ENCODE results near the gene TAOK3. TPM values are rescaled to one million over a fixed set of nuclear protein-coding genes. Genes with fewer than 3 reads are reported as not detected.

TAOK3 gene
- total and polyA plus RNA-seq, 9 of the 15 experiments (the other 6 are each of a cell fraction or from before 2014, with no cell fraction given) = 24.3 to 83.5 (median 47.1) TPM

DNA sequence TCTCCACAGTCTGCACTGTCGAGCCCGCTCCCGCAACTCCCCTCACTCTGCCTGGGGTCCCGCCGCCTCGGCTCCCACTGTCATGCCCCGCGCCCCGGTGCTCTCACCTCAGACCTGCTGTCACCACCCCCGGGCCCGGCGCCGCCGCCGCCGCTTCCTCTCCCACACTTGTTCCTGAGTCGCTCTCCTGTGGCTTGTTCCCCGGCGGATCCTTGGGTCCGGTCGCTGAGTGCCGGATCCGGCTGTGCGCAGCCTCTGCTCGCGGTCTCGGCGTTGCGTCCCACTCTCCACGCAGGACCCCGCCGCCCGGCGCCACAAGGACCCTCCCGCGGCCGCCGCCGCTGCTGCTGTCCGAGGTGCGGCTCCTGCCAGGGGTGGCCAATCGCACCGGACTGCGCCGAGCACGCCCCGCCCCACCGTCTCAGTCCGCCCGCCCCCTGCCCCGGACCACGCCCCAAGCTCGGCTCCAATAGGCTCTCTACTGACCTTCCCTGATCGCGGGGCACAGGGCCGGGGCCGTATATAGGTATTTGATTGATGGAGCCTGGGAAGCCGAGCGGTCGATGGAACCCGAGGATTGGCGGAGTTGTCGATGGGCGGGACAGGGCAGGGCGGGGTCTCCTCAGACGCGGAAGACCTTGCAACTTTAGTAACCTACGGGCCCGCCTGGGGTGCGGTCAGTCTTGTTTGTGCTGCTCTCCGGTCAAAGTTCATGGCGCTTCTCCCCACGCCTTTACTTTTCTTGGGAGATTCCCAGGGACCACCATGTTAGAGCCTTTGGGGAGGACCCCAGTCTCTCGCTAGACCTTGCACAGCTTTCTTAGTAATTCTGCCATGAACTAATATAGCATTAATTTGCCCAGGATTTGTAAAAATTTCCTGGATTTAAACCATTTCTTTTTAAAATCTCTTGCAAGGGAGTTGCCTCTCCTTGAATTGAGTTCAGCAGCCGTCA, at the start of gene TAOK3 (continued):
- TF ChIP-seq HMG20A (CRISPR knock-in tag; conservative IDR thresholded peaks at IDR 0.05) = no peak
- TF ChIP-seq KLF16 (IDR thresholded peaks at IDR 0.05) = no peak
- peak; percentile 45; the same call in 1 of the 2 replicates for TF ChIP-seq GTF2E2 (tag; IDR thresholded peaks at IDR 0.05)
- no peak for TF ChIP-seq SMARCB1 (IDR thresholded peaks at IDR 0.05; ENCODE audit: insufficient read length, low read depth)
- TF ChIP-seq ATF6 (CRISPR knock-in tag; IDR thresholded peaks at IDR 0.05) = no peak
- peak; percentile 60; the same call in 1 of the 2 replicates for TF ChIP-seq GABPB1 (CRISPR knock-in tag; IDR thresholded peaks at IDR 0.05)
- TF ChIP-seq USF1 (CRISPR knock-in tag; IDR thresholded peaks at IDR 0.05) = no peak
- TF ChIP-seq L3MBTL2 (IDR thresholded peaks at IDR 0.05) = peak; percentile 85
- TF ChIP-seq PTTG1 (tag; IDR thresholded peaks at IDR 0.05; ENCODE audit: low read depth) = no peak
- no peak for TF ChIP-seq ETS2 (tag; IDR thresholded peaks at IDR 0.05; ENCODE audit: borderline replicate concordance, poor library complexity, severe bottlenecking)
- no peak for TF ChIP-seq PRPF4 (IDR thresholded peaks at IDR 0.05; ENCODE audit: insufficient read depth, low read depth, low read length, poor library complexity, severe bottlenecking)
- TF ChIP-seq CEBPB (tag; IDR thresholded peaks at IDR 0.05) = no peak
- no peak for TF ChIP-seq ZNF717 (CRISPR knock-in tag; IDR thresholded peaks at IDR 0.05)
- no peak for TF ChIP-seq IRF1 (CRISPR knock-in tag; IDR thresholded peaks at IDR 0.05; ENCODE audit: borderline replicate concordance)
- no peak for TF ChIP-seq ZNF280B (CRISPR knock-in tag; IDR thresholded peaks at IDR 0.05)
- TF ChIP-seq ETV6 (IDR thresholded peaks at IDR 0.05; ENCODE audit: borderline replicate concordance in 1 of 2, low read depth in 2 of 2, low read length in 1 of 2) = no peak
- TF ChIP-seq ETV6 (CRISPR knock-in tag; IDR thresholded peaks at IDR 0.05; ENCODE audit: borderline replicate concordance) = no peak
- TF ChIP-seq OTX1 (CRISPR knock-in tag; IDR thresholded peaks at IDR 0.05) = no peak
- TF ChIP-seq BCOR (IDR thresholded peaks at IDR 0.05) = peak; percentile 35; the same call in 1 of the 2 replicates
- TF ChIP-seq PHF8 (IDR thresholded peaks at IDR 0.05; ENCODE audit: borderline replicate concordance, low read length) = peak; percentile 85; the same call in 1 of the 2 replicates
- TF ChIP-seq, protein P1, sequence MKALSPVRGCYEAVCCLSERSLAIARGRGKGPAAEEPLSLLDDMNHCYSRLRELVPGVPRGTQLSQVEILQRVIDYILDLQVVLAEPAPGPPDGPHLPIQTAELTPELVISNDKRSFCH (CRISPR knock-in tag; IDR thresholded peaks at IDR 0.05) = no peak
- TF ChIP-seq, protein P1 (tag; IDR thresholded peaks at IDR 0.05) = no peak

Data from K562 (cell line).